Suprapubic skin (tissue), 4 donors: ENCODE data around the gene HPSE2.

Source experiments
- CTCF ChIP-seq, 2 donors: fragments of 200-600 bp in 1 of 2; fragments of 450-650 bp in 1 of 2; sonication (generic) in 1 of 2; IDR thresholded peaks; one replicate each; pipeline ENCODE4 v1.5.1; 2016 to 2019; ENCODE audit warnings: antibody characterized with exemption in 2 of 2, mild to moderate bottlenecking in 1 of 2, moderate library complexity in 1 of 2
- POLR2A ChIP-seq, 2 donors: fragments of 450-650 bp; IDR thresholded peaks; one replicate each; pipeline ENCODE4 v1.6.1; 2017; ENCODE audit warnings: antibody characterized with exemption in 2 of 2, mild to moderate bottlenecking in 2 of 2, moderate library complexity in 2 of 2
- POLR2AphosphoS5 ChIP-seq, 3 donors: sonication (generic); formaldehyde crosslinking; IDR thresholded peaks; one replicate each; pipeline ENCODE4 v1.6.1; 2017; ENCODE audit warnings: antibody characterized with exemption in 3 of 3

- TF ChIP-seq CTCF (IDR thresholded peaks at IDR 0.05) (no peak), POLR2A (IDR thresholded peaks at IDR 0.05) (no peak), POLR2AphosphoS5 (IDR thresholded peaks at IDR 0.05) (no peak)
These were observed 790.3 kb downstream of the HPSE2 start for GRCh38 chr10:98445200-98445812.
